GM12892 (cell line): ENCODE data around the gene CELA2B.
"Not testable (repeated sequence)": the region's sequence is repeated elsewhere in the genome, so short reads cannot be mapped to it uniquely, and the experiment has no call there.

Experiments used
- POLR2A ChIP-seq: IDR thresholded peaks from 2 replicates; pipeline ENCODE4 v1.6.1; 2011; ENCODE audit warnings: low read depth, low read length, control low read depth
- POLR2AphosphoS5 ChIP-seq: IDR thresholded peaks from 2 replicates; pipeline ENCODE4 v1.6.1; 2011; ENCODE audit warnings: low read depth, low read length, control low read depth
- TAF1 ChIP-seq: IDR thresholded peaks from 2 replicates; pipeline ENCODE4 v1.6.1; 2011; ENCODE audit warnings: low read depth, mild to moderate bottlenecking, control low read depth, low read length, borderline replicate concordance

DNA sequence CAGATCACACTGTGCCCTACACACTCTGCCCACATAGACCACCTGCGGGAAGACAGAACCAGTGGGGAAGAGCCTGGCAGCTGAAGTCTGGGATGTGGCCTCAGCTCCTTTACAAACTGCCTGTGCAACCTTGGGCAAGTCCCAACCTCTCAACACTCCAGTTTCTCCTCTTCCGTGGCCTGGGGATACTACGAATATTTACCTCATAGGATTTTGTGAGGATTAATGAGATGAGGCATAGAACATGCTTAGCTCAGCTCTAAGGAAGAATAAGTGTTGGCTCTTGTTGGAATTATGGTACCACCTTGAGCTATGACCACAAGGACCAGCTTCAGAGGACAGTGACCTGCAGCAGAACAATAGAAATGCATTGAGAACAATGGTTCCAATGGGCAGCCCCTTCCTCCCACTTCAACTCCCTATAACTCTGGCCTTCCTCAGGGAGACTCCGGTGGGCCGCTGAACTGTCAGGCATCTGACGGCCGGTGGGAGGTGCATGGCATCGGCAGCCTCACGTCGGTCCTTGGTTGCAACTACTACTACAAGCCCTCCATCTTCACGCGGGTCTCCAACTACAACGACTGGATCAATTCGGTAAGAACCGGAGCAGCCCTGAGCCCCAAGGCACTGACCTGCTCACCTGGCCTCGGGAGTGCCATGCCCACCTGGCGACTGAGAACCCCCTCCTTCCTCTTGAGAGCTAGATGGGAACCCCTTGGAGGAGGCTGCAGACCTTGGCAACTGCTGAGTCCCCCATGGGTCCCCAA is 11.1 kb downstream of the CELA2B start:
- not testable (repeated sequence) for TF ChIP-seq POLR2A, POLR2AphosphoS5, TAF1
